A172 (cell line): ENCODE data around the gene TP73. TPM values are rescaled to one million over a fixed set of nuclear protein-coding genes. Genes with fewer than 3 reads are reported as not detected.

Source experiments
- DNase-seq: peaks from one replicate; pipeline ENCODE4 v3.0.0-alpha.2; 2015; ENCODE audit warnings: low spot score
- total RNA-seq: library from RNA; depleted of rRNA; stranded (reverse); fragments of >200 nt; shearing (Covaris generic); gene quantifications from 2 replicates; pipeline ENCODE4 v1.2.3, GENCODE V29; 2014

TP73 gene
- total RNA-seq, 1 experiment from 2014 or later, result 4.7 TPM

GRCh38 chr1:3727042-3727824, 74.9 kb downstream of the TP73 start:
- no peak for DNase-seq

GRCh38 chr1:3727825-3728776, 75.8 kb downstream of the TP73 start:
- DNase-seq, result no peak

GRCh38 chr1:3729594-3730542, 77.6 kb downstream of the TP73 start:
- no peak for DNase-seq

- no peak for DNase-seq
These were observed 78.4 kb downstream of the TP73 start for GRCh38 chr1:3730543-3731247.

- no peak for DNase-seq
These were observed 79.5 kb downstream of the TP73 start for GRCh38 chr1:3731583-3732433.

- no peak for DNase-seq
These were observed 80.2 kb downstream of the TP73 start for GRCh38 chr1:3732434-3733093.

- DNase-seq, result no peak
These were observed 81.0 kb downstream of the TP73 start for GRCh38 chr1:3733094-3733882.

- no peak for DNase-seq
These were observed 81.7 kb downstream of the TP73 start for GRCh38 chr1:3733883-3734589.

GRCh38 chr1:3734602-3735001, 82.3 kb downstream of the TP73 start:
- no peak for DNase-seq

- DNase-seq, result no peak
These were observed 82.8 kb downstream of the TP73 start for GRCh38 chr1:3735027-3735681.

GRCh38 chr1:3735688-3736087, 83.4 kb downstream of the TP73 start:
- no peak for DNase-seq

- DNase-seq, result no peak
These were observed 83.8 kb downstream of the TP73 start for GRCh38 chr1:3736131-3736561.

GRCh38 chr1:3736708-3737107, 84.4 kb downstream of the TP73 start:
- no peak for DNase-seq

- no peak for DNase-seq
These were observed 86.6 kb downstream of the TP73 start for GRCh38 chr1:3738943-3739342.

- no peak for DNase-seq
These were observed 87.7 kb downstream of the TP73 start for GRCh38 chr1:3740042-3740441.

- DNase-seq, result no peak
These were observed 88.4 kb downstream of the TP73 start for GRCh38 chr1:3740752-3741151.
